ENCODE measurements around the gene SLC39A11.
"Not testable (repeated sequence)": the region's sequence is repeated elsewhere in the genome, so short reads cannot be mapped to it uniquely, and the experiment has no call there.

The SLC39A11 gene

DNA sequence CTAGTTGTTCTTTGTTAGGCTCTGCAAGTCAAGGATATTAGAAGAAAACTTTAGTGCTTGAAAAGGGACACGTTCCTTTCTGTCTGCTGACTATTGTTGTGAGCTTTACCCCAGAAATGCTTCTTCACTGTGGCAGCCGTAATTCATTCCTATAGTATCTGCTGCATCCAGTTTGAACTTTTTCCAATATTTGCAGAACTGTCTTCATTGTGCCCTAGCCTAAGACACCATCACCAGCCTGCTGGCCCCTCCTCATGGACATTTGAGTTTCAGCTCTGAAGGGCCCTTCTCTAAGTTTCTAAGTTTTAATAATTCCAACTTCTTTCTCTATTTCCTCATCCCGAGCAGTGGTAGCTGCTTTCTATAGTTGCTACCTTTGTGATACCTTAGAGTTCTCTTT lies 91.7 kb downstream of the SLC39A11 start:
- ATAC-seq, result no peak
- TF ChIP-seq, protein P1, sequence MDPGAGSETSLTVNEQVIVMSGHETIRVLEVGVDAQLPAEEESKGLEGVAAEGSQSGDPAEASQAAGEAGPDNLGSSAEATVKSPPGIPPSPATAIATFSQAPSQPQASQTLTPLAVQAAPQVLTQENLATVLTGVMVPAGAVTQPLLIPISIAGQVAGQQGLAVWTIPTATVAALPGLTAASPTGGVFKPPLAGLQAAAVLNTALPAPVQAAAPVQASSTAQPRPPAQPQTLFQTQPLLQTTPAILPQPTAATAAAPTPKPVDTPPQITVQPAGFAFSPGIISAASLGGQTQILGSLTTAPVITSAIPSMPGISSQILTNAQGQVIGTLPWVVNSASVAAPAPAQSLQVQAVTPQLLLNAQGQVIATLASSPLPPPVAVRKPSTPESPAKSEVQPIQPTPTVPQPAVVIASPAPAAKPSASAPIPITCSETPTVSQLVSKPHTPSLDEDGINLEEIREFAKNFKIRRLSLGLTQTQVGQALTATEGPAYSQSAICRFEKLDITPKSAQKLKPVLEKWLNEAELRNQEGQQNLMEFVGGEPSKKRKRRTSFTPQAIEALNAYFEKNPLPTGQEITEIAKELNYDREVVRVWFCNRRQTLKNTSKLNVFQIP (CRISPR knock-in tag; IDR thresholded peaks at IDR 0.05; ENCODE audit: borderline replicate concordance, low read depth), result no peak
- no peak for TF ChIP-seq ESRRG (CRISPR knock-in tag; IDR thresholded peaks at IDR 0.05)
- TF ChIP-seq, protein P2, sequence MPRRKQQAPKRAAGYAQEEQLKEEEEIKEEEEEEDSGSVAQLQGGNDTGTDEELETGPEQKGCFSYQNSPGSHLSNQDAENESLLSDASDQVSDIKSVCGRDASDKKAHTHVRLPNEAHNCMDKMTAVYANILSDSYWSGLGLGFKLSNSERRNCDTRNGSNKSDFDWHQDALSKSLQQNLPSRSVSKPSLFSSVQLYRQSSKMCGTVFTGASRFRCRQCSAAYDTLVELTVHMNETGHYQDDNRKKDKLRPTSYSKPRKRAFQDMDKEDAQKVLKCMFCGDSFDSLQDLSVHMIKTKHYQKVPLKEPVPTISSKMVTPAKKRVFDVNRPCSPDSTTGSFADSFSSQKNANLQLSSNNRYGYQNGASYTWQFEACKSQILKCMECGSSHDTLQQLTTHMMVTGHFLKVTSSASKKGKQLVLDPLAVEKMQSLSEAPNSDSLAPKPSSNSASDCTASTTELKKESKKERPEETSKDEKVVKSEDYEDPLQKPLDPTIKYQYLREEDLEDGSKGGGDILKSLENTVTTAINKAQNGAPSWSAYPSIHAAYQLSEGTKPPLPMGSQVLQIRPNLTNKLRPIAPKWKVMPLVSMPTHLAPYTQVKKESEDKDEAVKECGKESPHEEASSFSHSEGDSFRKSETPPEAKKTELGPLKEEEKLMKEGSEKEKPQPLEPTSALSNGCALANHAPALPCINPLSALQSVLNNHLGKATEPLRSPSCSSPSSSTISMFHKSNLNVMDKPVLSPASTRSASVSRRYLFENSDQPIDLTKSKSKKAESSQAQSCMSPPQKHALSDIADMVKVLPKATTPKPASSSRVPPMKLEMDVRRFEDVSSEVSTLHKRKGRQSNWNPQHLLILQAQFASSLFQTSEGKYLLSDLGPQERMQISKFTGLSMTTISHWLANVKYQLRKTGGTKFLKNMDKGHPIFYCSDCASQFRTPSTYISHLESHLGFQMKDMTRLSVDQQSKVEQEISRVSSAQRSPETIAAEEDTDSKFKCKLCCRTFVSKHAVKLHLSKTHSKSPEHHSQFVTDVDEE (CRISPR knock-in tag; IDR thresholded peaks at IDR 0.05), result no peak
- TF ChIP-seq, protein P3, sequence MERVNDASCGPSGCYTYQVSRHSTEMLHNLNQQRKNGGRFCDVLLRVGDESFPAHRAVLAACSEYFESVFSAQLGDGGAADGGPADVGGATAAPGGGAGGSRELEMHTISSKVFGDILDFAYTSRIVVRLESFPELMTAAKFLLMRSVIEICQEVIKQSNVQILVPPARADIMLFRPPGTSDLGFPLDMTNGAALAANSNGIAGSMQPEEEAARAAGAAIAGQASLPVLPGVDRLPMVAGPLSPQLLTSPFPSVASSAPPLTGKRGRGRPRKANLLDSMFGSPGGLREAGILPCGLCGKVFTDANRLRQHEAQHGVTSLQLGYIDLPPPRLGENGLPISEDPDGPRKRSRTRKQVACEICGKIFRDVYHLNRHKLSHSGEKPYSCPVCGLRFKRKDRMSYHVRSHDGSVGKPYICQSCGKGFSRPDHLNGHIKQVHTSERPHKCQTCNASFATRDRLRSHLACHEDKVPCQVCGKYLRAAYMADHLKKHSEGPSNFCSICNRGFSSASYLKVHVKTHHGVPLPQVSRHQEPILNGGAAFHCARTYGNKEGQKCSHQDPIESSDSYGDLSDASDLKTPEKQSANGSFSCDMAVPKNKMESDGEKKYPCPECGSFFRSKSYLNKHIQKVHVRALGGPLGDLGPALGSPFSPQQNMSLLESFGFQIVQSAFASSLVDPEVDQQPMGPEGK (CRISPR knock-in tag; IDR thresholded peaks at IDR 0.05; ENCODE audit: borderline replicate concordance), result no peak
- no peak for TF ChIP-seq ISL1 (CRISPR knock-in tag; IDR thresholded peaks at IDR 0.05)
- no peak for TF ChIP-seq CSDC2 (CRISPR knock-in tag; IDR thresholded peaks at IDR 0.05)
- no peak for TF ChIP-seq ZC3H10 (CRISPR knock-in tag; IDR thresholded peaks at IDR 0.05)
- TF ChIP-seq, protein P4, sequence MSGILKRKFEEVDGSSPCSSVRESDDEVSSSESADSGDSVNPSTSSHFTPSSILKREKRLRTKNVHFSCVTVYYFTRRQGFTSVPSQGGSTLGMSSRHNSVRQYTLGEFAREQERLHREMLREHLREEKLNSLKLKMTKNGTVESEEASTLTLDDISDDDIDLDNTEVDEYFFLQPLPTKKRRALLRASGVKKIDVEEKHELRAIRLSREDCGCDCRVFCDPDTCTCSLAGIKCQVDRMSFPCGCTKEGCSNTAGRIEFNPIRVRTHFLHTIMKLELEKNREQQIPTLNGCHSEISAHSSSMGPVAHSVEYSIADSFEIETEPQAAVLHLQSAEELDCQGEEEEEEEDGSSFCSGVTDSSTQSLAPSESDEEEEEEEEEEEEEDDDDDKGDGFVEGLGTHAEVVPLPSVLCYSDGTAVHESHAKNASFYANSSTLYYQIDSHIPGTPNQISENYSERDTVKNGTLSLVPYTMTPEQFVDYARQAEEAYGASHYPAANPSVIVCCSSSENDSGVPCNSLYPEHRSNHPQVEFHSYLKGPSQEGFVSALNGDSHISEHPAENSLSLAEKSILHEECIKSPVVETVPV (CRISPR knock-in tag; IDR thresholded peaks at IDR 0.05), result no peak
- TF ChIP-seq PPARA (CRISPR knock-in tag; IDR thresholded peaks at IDR 0.05; ENCODE audit: borderline replicate concordance), result no peak
- TF ChIP-seq ZNF70 (CRISPR knock-in tag; IDR thresholded peaks at IDR 0.05), result no peak
- TF ChIP-seq ZFP30 (CRISPR knock-in tag; IDR thresholded peaks at IDR 0.05), result no peak
- no peak for TF ChIP-seq OSR1 (CRISPR knock-in tag; IDR thresholded peaks at IDR 0.05)

DNA sequence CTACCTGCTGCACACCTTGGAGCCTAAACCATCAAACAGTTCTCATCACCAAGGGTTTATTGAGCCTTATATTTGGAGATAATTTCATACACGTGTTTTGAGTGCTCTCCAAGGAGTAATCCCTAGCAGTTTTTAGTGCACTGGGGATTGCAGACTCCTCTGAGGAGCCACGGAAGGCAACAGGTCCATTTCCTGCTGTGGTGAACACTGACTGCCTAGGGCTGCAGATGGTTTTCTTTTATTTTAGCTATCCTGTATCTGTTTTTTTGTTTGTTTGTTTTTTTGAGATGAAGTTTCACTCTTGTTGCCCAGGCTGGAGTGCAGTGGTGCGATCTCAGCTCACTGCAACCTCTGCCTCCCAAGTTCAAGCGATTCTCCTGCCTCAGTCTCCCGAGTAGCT lies 93.0 kb downstream of the SLC39A11 start:
- ATAC-seq, result not testable (repeated sequence)

DNA sequence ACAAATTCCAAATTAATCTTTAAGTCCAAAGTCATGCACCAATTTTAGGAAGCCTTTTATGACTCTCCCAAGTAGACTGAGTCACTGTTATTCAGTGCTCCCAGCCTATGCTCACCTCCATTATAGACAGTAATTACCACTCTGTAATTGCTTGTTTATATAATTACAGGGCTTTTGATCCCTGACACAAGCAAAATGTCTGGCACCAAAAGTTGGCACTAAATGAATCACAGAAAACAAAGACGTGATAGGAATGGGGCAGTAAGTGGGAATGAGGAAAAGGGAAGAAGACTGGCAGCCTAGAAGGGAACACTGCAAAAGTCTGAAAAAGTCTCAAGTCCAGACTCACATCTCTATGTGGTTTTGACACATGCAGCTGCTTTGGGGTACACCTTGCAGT lies 94.1 kb downstream of the SLC39A11 start:
- no peak for ATAC-seq
- TF ChIP-seq ZC3H10 (CRISPR knock-in tag; IDR thresholded peaks at IDR 0.05), result no peak
- TF ChIP-seq ZNF70 (CRISPR knock-in tag; IDR thresholded peaks at IDR 0.05), result no peak
- TF ChIP-seq ESRRG (CRISPR knock-in tag; IDR thresholded peaks at IDR 0.05), result no peak
- TF ChIP-seq BACH2 (CRISPR knock-in tag; IDR thresholded peaks at IDR 0.05; ENCODE audit: borderline replicate concordance), result no peak
- TF ChIP-seq SNAI2 (CRISPR knock-in tag; IDR thresholded peaks at IDR 0.05), result no peak
- no peak for TF ChIP-seq ISL1 (CRISPR knock-in tag; IDR thresholded peaks at IDR 0.05)
- no peak for TF ChIP-seq ARNTL (CRISPR knock-in tag; IDR thresholded peaks at IDR 0.05; ENCODE audit: borderline replicate concordance, low read depth)
- no peak for TF ChIP-seq RARB (CRISPR knock-in tag; IDR thresholded peaks at IDR 0.05)
- TF ChIP-seq GLIS3 (CRISPR knock-in tag; IDR thresholded peaks at IDR 0.05), result no peak

DNA sequence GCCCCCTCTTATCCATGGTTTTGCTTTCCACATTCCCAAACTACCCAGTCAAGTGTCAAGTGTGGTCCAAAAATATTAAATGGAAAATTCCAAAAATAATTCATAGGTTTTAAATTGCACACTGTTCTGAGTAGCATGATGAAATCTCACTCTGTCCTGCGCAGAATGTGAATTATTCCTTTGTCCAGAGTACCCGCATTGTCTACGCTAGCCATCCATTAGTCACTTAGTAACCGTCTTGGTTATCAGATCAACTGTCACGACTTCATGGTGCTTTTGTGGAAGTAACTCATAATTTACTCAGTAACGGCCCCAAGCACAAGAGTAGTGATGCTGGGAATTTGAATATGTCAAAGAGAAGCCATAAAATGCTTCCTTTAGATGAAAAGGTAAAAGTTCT lies 94.9 kb downstream of the SLC39A11 start:
- TF ChIP-seq BACH2 (CRISPR knock-in tag; IDR thresholded peaks at IDR 0.05; ENCODE audit: borderline replicate concordance) (no peak), ZFP30 (CRISPR knock-in tag; IDR thresholded peaks at IDR 0.05) (0 out of 2 replicates have a peak, but pooled peaks have one; percentile 18), ISL1 (CRISPR knock-in tag; IDR thresholded peaks at IDR 0.05) (peak; percentile 99), SNAI2 (CRISPR knock-in tag; IDR thresholded peaks at IDR 0.05) (no peak)
- TF ChIP-seq, protein P3 (CRISPR knock-in tag; IDR thresholded peaks at IDR 0.05; ENCODE audit: borderline replicate concordance), result 0 out of 2 replicates have a peak, but pooled peaks have one; percentile 19
- TF ChIP-seq, protein P4 (CRISPR knock-in tag; IDR thresholded peaks at IDR 0.05), result 0 out of 2 replicates have a peak, but pooled peaks have one; percentile 36
- TF ChIP-seq, protein P5, sequence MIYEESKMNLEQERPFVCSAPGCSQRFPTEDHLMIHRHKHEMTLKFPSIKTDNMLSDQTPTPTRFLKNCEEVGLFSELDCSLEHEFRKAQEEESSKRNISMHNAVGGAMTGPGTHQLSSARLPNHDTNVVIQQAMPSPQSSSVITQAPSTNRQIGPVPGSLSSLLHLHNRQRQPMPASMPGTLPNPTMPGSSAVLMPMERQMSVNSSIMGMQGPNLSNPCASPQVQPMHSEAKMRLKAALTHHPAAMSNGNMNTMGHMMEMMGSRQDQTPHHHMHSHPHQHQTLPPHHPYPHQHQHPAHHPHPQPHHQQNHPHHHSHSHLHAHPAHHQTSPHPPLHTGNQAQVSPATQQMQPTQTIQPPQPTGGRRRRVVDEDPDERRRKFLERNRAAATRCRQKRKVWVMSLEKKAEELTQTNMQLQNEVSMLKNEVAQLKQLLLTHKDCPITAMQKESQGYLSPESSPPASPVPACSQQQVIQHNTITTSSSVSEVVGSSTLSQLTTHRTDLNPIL (CRISPR knock-in tag; IDR thresholded peaks at IDR 0.05; ENCODE audit: low read depth), result peak; percentile 77; the same call in 1 of the 2 replicates
- ATAC-seq, result peak; percentile 93

Data from SK-N-SH treated with all-trans-retinoic acid at 6 μM for 48 hours (cell line).